AG04449 (cell line): Measurements from ENCODE around the gene ZIC1.

Experiments
- CTCF ChIA-PET: fragments of 350-600 bp; formaldehyde crosslinking; extraction: SDS; loops from one replicate; lab custom pipeline; 2021; ENCODE audit warnings: antibody characterized with exemption; lab: Yijun Ruan, JAX
- POLR2A ChIA-PET: fragments of 400-600, 350-600 bp; formaldehyde crosslinking; extraction: SDS; loops from one replicate; lab custom pipeline; 2020; ENCODE audit warnings: antibody characterized with exemption, inconsistent platforms; lab: Yijun Ruan, JAX
- DNase-seq: peaks from one replicate; pipeline ENCODE4 v3.0.0-alpha.2; 2010; ENCODE audit warnings: low read depth, low spot score
- H3K4me3 ChIP-seq: 2 replicates; pipeline ENCODE4 v1.5.1; 2011; ENCODE audit warnings: low read depth, mild to moderate bottlenecking, control low read depth, low read length
- TF ChIP-seq, protein P1 (sequence below): IDR thresholded peaks from one replicate; pipeline ENCODE4 v1.5.1; 2011; ENCODE audit warnings: mild to moderate bottlenecking, moderate library complexity, low read length, control low read depth, inconsistent platforms; ENCODE audit not compliant: insufficient read depth; ENCODE audit errors: missing control alignments

ZIC1 gene

DNA sequence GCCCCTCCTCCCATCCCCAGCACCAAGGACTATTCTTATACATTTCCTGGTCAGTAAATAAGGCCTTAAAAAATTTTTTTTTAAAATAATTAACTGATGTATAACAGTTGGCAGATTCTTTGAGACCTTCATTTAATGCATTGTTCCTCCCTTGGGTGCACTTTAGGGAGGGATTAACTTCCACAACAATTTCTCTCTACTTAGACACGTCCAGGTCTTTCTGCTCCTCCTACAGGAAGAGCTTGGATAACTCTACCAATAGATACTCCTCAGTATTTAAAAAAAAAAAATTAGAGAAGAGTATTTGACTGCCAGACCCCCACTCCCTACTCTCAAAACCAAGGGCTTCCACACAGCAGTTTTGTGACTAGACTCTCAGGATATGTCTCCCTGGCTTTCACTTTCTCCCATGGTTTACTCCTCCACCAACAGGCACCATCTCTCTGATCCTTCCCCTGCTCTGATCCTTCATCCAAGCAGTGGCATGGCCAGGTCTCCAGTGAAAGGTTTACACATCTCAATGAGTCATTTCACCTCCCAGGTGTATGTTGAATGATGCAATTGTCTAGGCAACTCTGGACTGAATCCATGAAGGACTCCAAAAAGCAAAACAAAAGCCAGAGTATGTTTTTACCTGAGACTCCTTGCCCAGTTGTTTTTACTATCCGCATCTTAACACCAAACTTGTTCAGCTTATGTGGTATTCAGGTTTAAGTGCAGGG lies 10.2 kb upstream of the ZIC1 start:
- CTCF ChIA-PET: interaction anchor here (1.6 kb wide), 1 partner anchor 8 kb away, joined by 4 read pairs; no protein-coding TSS in a partner anchor
- no peak for DNase-seq
- TF ChIP-seq, protein P1, sequence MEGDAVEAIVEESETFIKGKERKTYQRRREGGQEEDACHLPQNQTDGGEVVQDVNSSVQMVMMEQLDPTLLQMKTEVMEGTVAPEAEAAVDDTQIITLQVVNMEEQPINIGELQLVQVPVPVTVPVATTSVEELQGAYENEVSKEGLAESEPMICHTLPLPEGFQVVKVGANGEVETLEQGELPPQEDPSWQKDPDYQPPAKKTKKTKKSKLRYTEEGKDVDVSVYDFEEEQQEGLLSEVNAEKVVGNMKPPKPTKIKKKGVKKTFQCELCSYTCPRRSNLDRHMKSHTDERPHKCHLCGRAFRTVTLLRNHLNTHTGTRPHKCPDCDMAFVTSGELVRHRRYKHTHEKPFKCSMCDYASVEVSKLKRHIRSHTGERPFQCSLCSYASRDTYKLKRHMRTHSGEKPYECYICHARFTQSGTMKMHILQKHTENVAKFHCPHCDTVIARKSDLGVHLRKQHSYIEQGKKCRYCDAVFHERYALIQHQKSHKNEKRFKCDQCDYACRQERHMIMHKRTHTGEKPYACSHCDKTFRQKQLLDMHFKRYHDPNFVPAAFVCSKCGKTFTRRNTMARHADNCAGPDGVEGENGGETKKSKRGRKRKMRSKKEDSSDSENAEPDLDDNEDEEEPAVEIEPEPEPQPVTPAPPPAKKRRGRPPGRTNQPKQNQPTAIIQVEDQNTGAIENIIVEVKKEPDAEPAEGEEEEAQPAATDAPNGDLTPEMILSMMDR: no peak

DNA sequence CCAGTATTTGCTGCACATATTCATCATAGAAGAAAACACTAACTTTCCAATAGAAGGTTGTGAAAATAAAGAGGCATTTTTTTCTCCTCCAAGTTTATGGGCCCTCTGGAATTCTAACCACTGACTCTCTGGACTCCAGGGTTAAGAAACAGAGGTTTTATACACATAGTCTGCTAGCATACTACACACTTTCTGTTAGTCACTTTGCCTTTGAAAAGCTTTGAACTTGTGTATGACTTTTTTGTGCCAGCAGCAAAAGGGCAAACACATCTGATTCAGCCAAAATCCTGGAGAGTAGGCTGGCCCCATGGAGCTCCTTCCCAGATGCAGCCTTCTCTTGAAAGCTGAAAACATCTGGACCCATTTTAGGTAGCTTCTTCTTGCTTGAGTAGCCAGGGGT lies 9.1 kb upstream of the ZIC1 start:
- POLR2A ChIA-PET: no interaction called here
- DNase-seq: no peak
- H3K4me3 ChIP-seq: no peak overlapping the region
- TF ChIP-seq, protein P1: no peak
- CTCF ChIA-PET: interaction anchor here (1.6 kb wide), 1 partner anchor 10 kb away, joined by 4 read pairs; no protein-coding TSS in a partner anchor

More for the DNA sequence above, 10.2 kb upstream of the ZIC1 start:
- POLR2A ChIA-PET: no interaction called here
- no peak overlapping the region for H3K4me3 ChIP-seq

DNA sequence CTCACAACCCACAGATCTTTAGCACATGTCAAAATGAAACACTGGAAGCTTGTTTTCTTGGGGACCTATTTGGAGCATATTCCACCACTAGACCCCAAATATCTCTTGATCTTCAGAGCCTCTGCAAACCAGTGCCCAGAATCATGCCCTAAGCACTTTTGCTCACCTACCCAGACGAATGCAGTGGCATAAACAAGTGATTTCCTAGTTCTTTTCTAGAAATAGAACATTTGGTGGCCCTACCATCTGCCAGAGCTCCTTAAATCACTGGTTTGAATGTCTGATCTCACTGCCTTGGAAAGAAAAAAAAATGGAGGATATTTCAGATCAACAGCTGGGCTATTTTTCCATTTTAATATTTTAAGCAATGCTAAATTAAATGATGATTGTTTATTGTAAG lies 8.2 kb upstream of the ZIC1 start:
- TF ChIP-seq, protein P1: no peak
- no peak overlapping the region for H3K4me3 ChIP-seq
- CTCF ChIA-PET: interaction anchor here (1.6 kb wide), 1 partner anchor 10 kb away, joined by 4 read pairs; no protein-coding TSS in a partner anchor
- POLR2A ChIA-PET: no interaction called here
- no peak for DNase-seq

- ChIA-PET CTCF (no interaction called here), POLR2A (no interaction called here)
- TF ChIP-seq, protein P1: no peak
- no peak for DNase-seq
- no peak overlapping the region for H3K4me3 ChIP-seq
Measured at GRCh38 chr3:147401421-147401820, 7.7 kb upstream of the ZIC1 start.

DNA sequence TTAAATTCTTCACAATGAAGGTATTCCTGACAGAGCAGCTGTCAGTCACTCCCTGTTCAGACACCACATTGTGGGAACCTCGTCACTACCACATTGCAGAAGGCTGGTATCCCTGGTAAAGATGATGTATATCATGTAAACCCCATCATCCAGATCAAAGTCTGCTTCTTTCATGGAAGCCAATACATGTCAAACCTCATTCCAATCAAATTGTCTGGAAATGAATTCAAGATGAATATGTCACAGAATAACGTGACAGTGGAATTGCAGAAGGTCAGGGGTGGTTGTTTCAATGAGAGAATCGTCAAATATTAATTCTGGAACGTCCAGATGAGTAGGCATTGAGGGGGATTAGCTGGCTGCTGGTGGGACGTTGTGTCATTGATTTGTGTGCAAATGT lies 7.0 kb upstream of the ZIC1 start:
- TF ChIP-seq, protein P1: no peak
- ChIA-PET POLR2A (no interaction called here), CTCF (no interaction called here)
- DNase-seq: no peak
- no peak overlapping the region for H3K4me3 ChIP-seq

GRCh38 chr3:147403511-147403910 lies 5.7 kb upstream of the ZIC1 start:
- H3K4me3 ChIP-seq: no peak overlapping the region
- ChIA-PET CTCF (no interaction called here), POLR2A (no interaction called here)
- DNase-seq: no peak
- TF ChIP-seq, protein P1: no peak
